SKM-1 treated with dmso at 0.1 percent for 144 hours (cell line): ENCODE data around the gene OSBPL5.

Experiments used
- DNase-seq: peaks from one replicate; lab custom pipeline; 2025; ENCODE audit not compliant: unreplicated experiment; lab: John Stamatoyannopoulos, UW

Gene OSBPL5

DNA sequence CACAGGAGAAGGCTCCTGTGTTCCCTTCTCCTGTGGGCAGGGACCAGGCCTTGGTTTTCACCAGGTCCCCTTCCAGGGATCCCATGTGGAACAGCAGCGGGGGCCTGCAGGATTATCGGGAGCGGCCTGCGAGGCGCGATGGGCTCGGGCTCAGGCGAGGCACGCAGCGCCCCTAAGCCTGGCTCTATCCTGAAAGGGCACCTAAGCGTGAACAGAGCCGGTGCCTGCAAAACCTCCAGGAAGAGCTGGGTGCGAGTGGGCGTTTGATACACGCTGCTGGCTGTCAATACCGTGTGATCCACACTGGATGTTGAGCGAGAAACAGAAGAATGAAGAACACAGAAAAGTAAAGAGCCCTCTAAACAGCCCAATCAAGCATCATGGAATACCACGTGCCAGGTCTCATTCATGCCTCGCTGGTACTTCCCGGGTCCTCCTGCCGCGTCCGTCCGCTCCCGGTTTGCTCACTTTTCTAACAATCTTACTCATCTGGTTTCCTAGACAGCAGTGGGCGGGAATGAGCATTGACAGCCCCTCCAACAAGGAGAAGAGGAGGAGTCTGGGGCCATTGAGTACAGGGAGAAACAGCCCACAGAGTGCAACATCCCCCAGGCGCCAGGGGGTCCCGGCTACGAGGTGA is 12.5 kb downstream of the OSBPL5 start:
- no peak for DNase-seq

DNA sequence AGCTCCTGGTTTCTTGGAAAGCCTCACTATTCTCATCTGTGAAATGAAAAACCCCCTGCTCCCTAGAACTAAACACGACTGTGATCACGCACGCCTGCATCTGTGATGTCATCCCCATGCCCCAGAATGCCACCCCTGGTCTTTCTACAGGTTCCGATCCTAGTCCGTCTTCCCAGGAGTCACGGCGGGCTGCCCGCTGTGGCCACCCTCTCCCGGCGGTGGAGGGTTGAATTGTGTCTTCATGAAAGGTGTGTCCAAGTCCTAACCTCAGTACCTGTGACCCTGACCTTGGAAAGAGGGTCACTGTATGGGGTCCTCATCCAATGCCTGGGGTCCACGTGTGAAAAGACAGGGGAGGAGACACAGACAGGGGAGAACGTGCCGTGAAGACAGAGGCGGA is 14.4 kb downstream of the OSBPL5 start:
- no peak for DNase-seq

DNA sequence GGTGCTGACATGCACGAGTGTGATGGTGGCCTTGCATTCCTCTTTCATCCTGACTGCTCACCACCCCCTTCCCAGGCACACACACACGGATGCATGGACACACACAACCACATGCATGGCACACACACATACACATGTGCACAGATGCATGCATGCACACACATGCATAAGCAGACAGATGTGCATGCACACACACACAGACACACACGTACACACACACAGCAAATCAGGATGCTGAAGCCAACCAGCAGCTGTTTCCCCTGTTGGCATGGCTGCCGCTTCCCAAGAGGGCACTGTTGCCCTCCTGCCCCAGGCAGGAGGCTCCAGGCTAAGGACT is 15.3 kb downstream of the OSBPL5 start:
- DNase-seq = no peak

DNA sequence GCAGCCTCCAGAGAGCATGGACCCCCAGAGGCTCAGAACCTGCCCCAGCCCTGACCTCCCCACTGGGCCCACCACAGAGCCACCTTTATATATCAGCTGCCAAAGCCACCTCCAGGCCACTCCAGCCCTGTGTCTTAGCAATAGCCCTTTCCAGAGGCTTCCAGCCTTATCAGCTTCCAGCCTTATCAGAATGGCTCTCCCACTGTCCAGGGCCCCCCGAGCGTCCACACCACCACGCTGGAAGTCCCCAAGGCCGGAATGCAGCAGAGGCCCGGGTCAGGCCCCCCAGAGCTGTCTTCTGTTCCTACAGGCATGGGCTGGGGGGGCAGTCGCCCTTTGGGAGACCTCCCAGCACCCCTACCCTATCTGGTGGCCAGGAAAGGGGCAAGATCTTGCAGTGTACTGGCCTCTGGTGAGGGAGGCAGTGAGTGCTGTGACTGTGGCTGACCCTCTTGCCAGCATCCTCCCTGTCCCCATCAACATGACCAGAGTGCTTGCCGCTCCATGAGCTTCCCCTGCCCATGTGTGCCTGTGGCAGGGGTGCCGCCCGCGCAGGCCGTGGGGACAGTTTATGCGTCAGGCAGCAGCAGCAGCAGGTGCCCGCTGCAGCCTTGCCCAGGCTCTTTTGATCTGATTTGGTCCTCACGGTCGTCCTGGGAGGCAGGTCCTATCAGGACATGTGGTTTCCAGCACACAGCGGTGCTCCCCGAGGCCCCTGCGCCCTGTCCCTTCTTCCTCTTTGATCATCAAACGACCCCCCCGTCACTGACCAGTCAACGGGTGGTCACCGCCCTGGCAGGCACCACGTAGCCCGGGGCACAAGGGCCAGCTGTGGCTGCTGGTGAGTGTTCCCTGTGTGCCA is 15.9 kb downstream of the OSBPL5 start:
- DNase-seq = no peak

DNA sequence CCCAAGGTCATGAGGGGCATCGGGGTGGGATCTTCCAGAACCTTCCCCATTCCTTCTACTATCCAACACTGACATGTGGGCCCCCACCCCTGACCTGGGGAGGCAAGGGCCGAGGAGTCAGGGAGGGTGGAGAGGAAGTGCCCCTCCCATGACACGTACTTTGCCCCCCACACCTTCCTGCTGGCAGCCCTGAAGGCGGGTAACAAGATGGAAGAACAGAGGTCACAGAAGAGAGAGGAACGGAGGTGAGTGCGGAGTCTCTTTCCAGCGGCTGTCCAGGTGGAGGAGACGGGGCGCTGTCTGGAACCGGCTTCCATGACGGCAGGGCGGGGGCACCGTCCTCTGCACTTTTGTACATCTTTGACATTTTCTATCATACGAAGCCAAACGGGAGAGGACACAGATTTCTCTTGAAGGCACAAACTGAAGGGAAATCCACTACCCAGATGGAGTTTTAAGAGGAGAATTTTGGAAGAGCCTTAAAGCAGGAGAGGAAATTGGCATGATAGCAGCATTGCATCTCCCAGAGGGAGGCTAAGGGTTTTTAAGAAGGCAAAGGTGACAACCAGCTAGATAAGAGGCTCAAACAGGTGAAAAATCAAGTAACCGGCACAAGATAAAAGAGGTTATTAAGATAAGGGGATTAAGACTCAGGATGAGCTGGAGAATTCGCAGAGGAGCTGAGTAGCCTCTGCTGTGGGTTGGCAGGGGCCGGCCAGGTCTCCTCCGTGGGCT is 16.7 kb downstream of the OSBPL5 start:
- no peak for DNase-seq

DNA sequence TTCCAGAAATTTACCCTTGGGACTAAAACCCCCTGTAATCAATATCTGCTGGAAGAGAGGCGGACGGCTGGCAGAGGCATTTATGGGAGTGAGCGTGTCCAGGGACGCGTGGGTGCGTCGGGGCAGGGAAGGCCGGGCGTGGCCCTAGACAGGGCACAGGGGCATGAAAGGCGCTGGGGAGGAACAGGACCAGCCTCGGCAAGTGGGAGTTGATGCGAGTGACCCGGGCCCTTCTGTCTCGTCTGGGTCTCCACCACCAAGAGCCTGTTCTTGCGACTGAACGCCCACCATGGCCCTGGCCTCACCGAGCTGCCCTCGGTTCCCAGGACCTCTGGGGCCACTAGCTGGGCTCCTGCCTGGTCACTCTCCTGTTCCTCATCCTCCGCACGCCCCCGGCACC is 17.5 kb downstream of the OSBPL5 start:
- DNase-seq = no peak

DNA sequence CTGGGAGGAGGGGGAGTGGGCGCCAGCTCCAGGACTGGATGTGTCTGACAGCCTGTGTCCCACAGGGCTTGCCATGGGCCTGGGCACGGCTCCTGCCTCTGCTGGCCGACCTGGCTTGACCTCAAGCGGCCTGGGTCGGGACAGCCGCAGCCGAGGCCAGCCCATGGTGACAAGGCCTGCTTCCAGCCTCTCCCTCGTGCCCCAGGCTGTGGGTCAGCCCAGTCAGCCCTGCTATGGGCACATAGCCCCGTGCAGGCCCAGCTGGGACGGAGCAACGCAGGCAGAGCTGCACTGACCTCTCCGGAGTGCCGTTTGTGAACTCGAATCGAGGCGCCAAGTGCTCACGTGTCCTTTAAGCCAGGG is 17.9 kb downstream of the OSBPL5 start:
- DNase-seq = no peak

DNA sequence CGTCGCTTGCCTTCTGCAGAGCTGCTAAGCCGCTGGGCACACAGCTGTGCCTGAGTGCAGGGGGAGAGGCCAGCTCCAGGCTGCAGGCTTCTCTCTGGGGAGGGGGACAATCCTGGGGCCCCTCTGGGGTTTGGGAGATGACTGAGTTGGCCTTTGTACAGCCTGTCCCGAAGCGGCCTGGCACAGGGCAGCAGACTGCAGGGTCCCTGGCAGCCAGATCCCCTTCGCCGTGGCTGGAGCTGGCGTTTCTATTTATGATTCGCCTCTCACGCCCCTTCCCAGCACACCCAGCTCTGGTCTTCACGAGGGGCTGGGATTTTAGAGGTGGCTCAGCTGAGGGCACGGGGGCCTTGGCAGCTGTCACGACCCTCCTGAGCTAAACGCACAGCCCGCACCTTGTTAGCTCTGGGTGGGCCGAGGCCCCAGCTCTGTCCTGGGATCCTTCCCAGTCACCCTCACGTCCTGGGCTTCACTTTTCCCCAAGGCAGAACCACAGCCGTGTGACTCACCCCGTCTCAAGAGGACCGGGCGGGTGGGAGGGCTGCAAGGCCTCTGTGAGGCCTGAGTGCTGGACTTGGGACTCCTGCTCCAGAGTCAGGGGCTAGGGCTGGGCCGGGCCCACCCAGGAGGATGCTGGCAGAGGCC is 18.4 kb downstream of the OSBPL5 start:
- DNase-seq = no peak

DNA sequence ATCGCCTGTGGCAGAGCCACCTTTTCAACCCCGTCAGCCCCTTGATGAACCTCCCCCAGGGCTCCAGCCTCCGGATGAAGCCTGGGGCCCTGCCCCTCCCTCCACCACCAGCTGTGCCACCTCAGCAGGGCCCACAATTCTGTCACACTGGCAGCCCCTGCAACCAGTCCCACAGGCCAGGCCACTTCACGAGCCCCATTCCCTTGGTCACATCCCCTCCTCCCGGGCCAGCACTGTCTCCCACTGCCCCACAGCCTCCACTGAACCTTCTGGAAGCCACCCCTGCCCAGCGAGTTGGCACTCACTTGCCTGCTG is 19.9 kb downstream of the OSBPL5 start:
- no peak for DNase-seq

DNA sequence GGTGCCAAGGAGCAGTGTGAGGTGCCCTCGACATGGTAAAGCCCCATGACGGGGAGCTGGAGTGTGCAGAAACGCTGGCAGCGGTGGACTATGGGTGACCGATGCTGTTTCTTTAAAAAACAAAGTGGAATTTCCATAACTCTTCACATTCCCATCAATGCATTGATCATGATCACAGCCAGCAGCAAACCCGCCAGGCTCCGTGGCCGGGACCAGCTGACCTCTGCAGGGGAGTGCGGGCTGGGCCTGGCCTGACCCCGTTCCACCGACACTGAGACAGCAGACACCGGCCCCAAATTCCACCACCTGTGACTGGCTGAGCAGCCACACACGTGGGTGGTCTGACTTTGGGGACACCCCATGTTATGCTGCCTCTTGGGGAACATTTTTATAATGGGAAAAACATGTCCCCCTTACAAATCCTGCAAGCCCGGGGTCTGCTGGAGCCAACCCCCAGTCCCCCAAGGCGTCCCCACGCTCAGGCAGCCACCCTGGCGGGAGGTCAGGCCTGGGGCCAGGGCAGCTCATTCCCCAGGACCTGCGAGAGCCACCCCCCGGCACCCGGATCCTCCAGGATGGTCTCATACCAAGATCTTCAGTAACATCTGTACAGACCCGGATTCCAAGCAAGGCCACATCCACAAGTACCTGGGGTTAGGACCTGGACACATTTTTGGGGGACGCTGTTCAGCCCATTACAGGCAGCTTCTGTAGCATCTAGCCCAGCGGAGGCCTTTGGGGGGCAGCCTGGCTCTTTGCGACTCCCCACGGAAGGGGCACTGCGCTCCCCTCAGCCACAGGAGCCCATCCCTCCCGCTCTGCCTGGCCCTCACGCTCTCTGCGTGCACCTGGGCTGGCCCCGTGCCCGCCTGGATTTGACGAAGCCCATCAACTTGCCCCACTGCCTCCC is 20.6 kb downstream of the OSBPL5 start:
- DNase-seq = no peak

DNA sequence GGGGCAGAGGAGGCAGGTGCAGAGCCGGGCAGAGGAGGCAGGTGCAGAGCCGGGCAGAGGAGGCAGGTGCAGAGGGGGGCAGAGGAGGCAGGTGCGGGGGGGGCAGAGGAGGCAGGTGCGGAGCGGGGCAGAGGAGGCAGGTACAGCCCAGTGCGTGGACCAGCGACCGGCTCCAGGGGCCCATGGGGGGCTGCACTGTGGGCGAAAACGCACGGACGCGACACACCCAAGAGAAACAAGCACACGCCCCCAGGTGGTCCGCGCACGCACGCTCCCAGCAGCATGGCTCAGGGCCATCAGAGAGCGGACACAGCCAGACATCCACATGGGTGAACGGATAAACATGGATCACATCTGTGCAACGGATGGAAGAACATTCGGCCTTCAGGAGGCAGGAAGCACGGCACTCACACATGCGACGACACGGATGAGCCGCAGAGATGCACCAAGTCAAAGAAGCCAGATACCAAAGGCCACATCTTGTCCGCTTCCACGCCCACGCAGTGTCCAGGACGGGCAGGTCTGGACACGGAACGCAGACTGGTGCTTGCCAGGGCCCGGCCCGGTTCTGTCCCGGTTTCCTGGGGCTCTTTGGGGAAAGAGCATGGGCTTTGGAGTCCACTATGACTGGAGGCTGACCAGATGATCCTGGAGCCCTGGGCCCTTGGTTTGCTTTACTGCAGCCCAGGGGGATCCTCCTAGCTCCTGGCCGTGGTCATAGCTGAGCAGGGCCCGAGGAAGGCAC is 21.8 kb downstream of the OSBPL5 start:
- DNase-seq = no peak

DNA sequence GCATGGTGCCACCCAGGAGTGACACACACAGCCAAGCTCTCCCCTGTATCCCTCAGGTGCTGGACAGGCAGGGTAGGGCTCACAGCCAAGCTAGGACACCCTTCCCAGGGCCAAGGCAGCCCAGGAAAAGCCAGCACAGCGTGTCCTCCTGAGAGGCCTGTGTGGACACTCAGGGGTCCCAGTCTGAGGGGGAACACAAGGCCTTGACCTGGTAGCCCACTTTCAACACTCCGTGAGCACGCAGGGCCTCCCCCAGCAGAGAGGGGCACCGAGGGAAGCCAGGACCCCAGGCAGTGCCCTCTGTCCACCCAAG is 24.9 kb downstream of the OSBPL5 start:
- no peak for DNase-seq

DNA sequence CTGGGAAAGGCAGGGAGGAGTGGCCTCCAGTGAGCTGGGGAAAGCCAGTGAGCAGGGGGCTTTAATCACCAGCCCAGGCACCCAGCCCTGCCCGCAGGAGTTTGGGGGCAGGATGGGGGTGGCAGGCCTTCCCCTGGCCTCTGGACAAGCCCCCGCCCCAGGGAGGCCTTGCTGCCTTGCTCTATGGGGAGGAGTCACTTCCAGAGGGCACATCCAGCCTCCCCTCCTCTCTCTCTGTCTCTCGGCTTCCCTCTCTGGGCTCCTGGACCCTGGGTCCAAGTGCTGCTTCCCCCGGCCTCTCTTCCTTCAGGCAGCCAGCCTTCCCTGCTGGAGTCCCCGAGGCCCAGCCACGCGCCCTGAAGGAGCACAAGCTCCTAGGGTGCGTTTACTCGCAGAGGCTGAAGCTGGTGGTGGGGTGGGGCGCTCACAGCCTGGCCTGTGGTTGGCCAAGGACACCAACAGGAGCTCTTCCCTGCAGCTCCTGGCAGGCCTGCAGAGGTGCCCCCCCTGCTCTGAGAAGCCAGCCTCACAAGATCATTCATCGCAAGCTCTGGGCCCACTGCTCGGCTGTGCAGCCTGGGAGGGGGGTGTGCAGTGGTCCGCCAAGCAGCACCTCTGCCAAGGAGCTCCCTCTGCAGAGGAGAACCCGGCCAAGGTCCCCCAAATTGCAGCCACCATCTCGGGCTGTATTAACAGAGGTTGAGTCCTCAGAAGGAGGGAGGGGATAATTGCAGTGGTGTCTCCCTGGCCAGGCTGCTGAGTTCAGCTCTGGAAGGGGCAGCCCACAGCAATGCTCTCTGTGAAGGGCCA is 25.4 kb downstream of the OSBPL5 start:
- DNase-seq = no peak

DNA sequence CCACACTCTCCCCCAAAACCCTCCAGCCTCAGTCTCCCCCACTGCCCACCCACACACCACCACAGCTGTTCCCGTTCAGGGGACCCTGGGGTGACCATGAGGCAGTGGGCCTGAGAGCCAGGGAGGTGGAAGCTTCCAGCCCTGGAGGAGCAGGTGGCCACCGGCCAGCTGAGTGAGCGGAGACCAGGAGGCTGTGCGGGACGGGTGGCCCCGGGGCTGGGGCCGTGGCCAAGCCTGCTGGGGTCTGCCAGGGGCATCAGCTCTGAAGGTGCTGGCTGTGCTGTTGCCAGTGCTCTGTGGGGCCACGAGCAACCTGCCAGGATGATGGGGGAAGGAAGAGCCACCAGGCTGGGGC is 26.0 kb downstream of the OSBPL5 start:
- DNase-seq = no peak

DNA sequence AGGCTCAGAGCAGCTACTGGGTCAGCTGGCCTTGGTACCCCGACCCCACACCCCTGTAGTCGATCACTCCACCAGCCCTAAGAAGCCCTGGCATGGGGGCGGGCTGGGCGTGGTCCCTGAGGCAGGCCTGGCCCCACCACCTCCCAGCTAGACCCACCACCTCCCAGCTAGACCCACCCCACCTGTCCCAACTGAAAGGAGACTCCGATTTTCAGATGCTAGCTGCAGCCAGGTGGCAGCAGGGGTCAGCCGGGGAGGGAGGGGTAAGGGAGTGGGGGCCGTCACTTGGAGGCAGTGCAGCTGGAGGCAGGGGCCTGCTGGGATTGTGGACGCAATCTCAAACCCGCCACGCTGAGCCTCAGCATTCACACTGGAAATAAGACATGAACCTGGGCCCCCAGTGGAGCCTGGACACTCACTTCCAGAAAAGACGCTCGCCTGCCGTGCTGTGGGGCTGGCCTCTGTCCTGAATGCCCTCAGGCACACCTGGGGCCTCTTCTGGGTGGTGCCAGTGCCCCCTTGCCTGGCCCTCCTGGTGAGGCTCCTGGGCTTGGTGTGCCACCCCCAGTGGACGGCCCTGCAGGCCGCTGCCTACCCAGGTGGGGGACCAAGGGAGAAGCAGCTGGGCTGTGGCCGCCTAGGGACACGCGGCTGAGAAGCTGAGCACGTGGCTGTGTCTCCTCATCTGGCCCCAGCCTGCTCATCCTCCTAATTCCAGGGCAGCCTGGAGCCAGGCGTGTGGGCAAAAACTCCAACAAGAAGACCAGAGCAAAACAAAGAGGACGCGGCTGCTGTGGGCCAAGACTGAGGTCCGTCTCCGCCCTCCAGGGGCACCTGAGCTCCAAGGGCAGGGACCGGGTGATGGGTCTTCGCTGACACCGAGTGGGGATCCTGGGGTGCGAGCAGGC is 26.7 kb downstream of the OSBPL5 start:
- no peak for DNase-seq

DNA sequence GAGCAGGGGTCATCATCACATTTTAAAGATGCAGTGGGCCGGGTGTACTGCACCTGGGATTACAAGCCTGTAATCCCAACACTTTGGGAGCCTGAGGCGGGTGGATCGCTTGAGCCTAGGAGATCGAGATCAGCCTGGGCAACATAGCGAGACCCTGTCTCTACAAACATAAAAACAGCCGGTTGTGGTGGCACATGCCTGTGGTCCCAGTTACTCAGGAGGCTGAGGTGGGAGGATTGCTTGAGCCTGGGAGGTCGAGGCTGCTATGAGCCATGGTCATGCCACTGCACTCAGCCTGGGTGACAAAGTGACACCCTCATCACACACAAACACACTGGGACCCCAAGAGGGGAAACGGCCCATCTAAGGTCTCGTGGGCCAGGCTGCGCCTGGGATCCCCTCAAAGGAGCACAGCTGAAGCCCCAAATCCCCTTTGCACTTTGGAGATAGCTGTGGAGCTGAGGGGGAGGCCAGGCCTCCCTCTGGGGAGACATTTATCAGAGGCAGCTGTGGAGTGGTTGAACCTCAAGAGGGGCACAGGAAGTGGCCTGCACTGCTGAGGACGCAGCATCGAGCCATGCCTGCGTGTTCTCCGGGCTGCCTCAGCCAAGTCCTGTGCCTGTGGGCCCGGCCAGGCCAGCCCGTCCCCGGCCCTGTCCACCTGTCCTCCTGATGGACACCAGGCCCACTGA is 27.5 kb downstream of the OSBPL5 start:
- DNase-seq = no peak

DNA sequence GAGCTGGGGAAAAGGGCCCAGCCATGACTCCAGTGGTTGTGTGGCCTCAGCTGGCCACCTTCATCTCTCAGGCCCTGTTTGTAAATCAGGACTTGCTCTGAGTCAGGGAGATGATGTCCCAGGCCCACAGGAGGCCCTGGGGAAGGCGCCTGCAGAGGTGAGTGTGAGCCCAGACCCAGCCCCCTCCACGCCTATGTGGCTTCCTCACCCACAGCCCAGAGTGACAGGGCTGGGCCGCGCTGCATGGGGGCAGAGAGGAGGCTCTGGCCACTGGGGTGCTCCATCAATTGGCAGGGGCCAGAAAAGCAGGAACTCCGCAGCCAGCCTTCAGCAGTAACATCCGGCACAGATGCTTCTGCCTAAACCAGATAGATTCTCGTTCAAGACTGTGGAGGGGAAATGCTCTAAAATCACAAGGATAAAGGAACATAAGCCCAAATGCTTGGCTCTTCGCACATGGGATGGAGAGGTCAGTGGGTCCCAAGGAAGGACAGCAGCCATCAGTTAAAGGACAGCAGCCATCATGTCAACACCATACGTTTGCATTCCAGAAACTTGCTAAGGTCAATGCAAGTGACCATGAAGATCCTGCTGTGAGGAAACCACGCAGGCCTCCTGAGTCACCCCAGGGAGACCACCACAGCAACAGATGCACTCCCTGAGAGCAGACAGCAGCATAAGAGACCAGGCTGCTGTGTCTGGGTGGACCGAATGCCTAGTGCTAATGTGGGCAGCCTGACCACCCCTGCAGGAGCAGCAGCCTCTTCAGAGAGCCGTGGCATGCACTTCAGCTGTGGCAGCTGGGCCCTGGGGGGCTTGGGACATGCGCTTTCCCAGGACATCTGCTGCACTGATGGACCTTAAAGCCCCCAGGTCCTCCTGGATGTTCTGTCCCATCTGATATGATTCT is 28.3 kb downstream of the OSBPL5 start:
- DNase-seq = peak; percentile 23
